ENCODE measurements around the gene CDH23. TPM values are rescaled to one million over a fixed set of nuclear protein-coding genes. Genes with fewer than 3 reads are reported as not detected.

The CDH23 gene
- total RNA-seq, 2 donors from 2014 or later, result 8.1 to 9.0 TPM

DNA sequence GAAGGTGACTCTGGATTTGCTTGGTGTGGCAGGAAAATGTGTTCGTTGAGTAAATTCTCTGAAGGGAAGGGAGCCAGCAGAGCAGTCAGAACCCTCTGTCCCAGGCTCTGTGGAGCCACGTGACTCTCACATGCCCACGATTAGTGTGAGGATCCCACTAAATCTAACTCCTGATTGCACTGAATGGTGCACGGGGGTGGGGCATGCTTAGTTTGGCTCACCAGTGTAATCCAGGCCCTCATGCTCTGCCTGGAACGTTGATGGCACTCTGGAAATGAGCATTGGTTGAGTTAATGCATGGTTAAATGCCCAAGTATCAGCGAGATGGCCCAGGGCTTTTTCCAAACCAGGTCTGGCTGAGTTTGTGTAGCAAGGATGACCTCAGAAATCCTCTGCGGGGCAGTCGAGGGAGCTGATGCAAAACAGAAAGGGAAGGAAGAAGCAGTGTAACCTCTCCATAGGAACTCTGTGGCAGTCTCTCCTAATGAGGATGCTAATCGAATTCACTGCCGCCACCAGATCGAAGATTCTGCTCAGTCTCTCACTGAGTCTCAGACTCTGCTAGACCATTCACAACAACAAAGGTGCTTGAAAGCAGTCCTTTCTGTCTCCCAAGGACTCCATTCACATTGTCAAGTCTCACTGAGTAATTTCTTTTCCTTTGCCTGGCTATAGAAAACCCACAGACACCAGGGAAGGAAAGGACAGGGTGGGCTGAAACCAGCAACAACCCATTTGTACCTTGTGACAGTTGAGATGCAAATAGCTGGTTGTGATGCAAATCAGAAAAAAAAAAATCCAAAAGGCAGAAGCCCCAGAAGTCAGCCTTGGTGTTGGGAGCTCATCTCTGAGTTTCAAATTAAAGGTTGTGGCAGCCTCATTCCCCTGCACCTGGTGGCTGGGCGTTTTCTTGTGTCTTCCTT, 224.8 kb downstream of the CDH23 start:
- Mint-ChIP-seq H3K27ac (no peak overlapping the region), H3K27me3 (peaks cover 39% of the 10 kb centered on the region), H3K4me3 (no peak overlapping the region), H3K36me3 (ENCODE audit: low read depth) (peaks cover 2% of the 10 kb centered on the region), H3K4me1 (peaks cover 3% of the 10 kb centered on the region)
- H3K9me3 ChIP-seq (ENCODE audit: control insufficient read depth, low read length, poor library complexity, severe bottlenecking), result no peaks in the 10 kb centered on the region
- DNase-seq, result no peak
- ATAC-seq, result no peak

DNA sequence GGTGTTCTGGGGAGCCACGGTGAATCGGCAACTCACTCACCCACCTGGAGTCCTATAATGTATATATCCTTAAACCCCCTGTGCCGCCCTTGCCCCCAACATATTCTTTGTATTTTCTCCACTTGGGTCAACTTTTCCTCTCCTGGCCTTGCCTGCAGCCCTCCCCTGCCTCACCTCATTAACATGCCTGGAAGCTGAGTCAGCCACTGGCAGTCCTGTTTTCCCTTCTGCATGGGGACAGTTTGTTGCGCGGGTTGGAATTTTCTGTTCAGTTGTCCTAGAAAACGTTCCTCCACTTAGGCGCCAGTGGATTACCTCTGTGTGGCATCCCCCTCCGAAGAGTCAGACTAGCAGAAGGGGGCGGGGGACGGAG, 225.4 kb downstream of the CDH23 start:
- no peak for DNase-seq
- Mint-ChIP-seq H3K27ac (no peak overlapping the region), H3K4me1 (peaks cover 3% of the 10 kb centered on the region), H3K36me3 (ENCODE audit: low read depth) (no peaks in the 10 kb centered on the region), H3K4me3 (no peak overlapping the region), H3K27me3 (peaks cover 33% of the 10 kb centered on the region)
- no peaks in the 10 kb centered on the region for H3K9me3 ChIP-seq (ENCODE audit: control insufficient read depth, low read length, poor library complexity, severe bottlenecking)
- no peak for ATAC-seq

DNA sequence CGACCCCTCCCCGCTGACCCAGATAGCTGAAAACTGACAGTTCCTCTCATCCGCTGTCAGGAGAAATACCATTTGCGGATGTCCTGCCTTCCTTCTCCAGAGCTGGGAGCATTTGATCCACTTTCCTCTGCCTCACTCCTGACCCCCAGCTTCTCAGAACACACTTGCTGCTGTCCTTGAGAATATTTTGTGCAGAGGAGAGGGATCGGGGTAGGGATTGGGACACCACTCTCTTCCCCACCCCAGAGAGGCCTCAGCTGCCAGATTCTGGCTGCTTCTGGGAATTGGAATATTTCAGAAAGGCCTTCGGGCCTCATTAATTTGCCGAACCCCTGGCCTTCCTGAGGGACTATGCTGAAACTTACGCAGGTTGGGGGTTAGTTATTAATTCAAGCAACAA, 225.9 kb downstream of the CDH23 start:
- ATAC-seq (no peak), DNase-seq (no peak)
- Mint-ChIP-seq H3K36me3 (ENCODE audit: low read depth) (no peaks in the 10 kb centered on the region), H3K27ac (no peak overlapping the region), H3K4me3 (no peak overlapping the region), H3K4me1 (peaks cover 3% of the 10 kb centered on the region), H3K27me3 (peaks cover 31% of the 10 kb centered on the region)
- H3K9me3 ChIP-seq (ENCODE audit: control insufficient read depth, low read length, poor library complexity, severe bottlenecking), result no peaks in the 10 kb centered on the region

DNA sequence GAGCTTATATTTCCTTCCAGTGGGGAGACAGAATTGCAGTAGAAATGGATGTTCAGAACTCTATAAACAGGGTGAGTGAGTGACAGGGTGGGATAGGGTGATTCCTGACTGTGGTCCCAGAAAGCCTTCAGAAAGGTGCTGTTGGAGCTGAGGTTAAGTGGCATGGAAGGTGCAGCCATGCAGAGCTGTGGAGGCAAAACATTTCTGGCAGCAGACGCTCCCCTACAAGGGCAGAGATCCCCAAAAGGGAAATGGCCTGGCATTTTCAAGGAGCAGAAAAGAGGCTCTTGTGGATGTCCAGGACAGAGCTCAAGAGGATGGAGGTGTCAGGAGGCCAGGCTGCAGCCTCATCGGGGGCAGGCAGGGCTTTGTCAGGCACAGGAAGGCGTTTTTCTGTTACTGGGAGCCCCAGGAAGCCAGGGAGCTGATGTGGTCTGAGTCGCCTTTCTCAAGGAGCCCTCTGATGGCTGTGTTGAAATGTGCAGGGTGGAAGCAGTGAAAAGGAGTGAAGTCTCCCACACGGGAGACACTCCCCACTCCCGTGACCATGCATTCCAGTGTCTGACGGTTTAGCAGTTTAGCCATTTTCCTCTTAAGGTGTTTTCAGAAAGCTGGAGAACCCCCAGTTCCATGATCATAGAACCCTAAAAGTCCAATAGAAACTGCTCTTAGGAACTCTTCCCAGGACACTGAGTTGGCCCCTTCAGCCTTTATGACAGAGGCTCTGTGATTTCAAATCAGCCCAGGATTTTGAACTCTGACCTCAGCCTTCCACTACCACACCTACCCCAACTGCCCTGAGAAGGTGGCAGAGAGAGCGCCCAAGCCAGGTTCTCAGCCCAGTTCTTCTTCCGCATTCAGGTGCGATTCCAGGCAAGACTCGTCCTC, 226.6 kb downstream of the CDH23 start:
- H3K4me1 Mint-ChIP-seq, result peaks cover 3% of the 10 kb centered on the region
- ATAC-seq, result no peak
- peaks cover 36% of the 10 kb centered on the region for H3K27me3 Mint-ChIP-seq
- no peaks in the 10 kb centered on the region for H3K36me3 Mint-ChIP-seq (ENCODE audit: low read depth)
- H3K27ac Mint-ChIP-seq, result no peak overlapping the region
- H3K9me3 ChIP-seq (ENCODE audit: control insufficient read depth, low read length, poor library complexity, severe bottlenecking), result no peaks in the 10 kb centered on the region
- H3K4me3 Mint-ChIP-seq, result no peak overlapping the region
- no peak for DNase-seq

DNA sequence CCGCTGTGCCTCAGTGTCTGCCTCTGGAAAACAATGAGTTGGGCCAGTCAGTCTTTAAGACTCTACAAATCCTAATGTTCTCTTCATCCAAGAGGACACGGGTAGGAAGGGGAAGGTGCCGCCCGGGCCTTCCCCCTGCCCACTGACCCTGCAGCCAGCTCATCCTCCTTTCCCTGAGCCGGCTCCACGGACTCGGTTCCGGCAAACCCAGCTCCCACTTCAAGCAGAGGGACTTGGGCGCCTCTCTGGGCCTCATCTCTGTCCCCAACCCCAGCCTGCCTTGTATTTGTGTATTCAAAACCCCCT, 227.2 kb downstream of the CDH23 start:
- Mint-ChIP-seq H3K36me3 (ENCODE audit: low read depth) (no peaks in the 10 kb centered on the region), H3K27ac (no peak overlapping the region), H3K4me1 (peaks cover 6% of the 10 kb centered on the region), H3K4me3 (no peak overlapping the region), H3K27me3 (peaks cover 38% of the 10 kb centered on the region)
- DNase-seq (no peak), ATAC-seq (no peak)
- no peaks in the 10 kb centered on the region for H3K9me3 ChIP-seq (ENCODE audit: control insufficient read depth, low read length, poor library complexity, severe bottlenecking)

DNA sequence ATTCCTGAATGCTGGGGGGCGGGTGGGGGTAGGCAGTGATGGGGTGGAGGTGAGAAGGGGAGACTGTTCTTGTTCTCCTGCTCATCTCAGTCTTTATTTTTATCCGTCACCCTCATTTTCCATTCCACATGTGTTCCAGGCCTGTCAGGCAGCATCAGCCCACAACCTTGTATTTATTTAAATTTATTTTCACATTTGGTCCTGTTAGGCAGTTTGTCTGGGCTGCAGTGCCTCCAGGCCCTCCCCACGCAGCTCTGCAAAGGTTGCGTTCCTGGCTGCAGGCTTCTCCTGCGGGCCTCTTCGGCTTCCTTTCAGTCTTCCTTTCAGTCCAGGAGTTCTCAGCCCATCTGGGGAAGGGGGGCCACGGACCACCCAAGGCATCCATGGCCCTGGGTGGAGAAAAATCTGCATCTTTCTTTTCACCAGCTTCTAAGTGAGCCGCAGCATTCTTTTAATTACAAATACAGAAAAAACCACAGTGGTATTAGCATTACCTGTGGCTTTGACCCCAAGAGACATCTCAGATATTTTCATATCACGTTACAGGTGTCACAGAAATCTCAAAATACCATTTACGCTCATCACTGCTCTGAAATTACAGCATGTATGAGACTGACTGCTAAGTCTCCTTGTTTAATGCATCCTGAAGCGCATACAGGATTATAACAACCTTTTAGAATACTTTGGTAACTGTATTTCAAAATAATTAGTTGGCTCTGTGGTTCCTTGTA, 228.9 kb downstream of the CDH23 start:
- DNase-seq (no peak), ATAC-seq (no peak)
- H3K36me3 Mint-ChIP-seq (ENCODE audit: low read depth), result no peaks in the 10 kb centered on the region
- peaks cover 10% of the 10 kb centered on the region for H3K4me1 Mint-ChIP-seq
- no peaks in the 10 kb centered on the region for H3K9me3 ChIP-seq (ENCODE audit: control insufficient read depth, low read length, poor library complexity, severe bottlenecking)
- no peak overlapping the region for H3K4me3 Mint-ChIP-seq
- H3K27me3 Mint-ChIP-seq, result peaks cover 37% of the 10 kb centered on the region
- H3K27ac Mint-ChIP-seq, result no peak overlapping the region

DNA sequence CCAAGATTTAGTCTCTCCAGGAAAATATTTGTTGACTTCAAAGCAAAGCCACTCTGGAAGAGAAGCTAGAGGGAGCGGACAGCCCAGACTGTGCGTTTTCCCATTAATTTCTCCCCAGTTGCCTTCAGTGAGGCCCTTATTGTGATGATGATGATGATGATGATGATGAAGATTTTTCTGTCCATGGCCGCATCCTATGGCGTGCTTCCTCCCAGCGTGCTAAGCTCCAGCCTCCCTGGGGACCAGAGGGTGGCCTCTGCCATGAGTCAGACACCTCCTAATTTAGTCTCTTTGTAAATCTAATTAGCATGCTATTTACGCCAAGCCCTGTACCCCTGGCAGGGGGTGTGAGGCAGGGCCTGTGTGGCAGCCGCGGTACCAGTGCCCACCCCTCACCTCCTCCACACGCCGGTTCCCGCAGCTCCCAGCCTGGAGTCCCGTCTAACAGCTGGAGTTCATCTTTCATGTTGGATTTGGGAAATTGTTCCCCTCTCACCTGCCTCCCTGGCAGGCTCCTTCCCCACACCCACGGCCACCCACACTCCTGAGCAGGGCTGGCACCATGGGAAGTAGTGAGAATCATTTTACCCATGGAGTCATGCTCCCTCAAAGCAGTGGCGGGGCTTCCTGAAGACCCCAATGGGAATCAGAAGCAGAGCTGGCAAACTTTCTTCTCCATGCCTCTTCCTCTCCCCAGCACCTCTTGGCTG, 230.7 kb downstream of the CDH23 start:
- no peak for DNase-seq
- no peaks in the 10 kb centered on the region for H3K9me3 ChIP-seq (ENCODE audit: control insufficient read depth, low read length, poor library complexity, severe bottlenecking)
- no peak for ATAC-seq
- Mint-ChIP-seq H3K36me3 (ENCODE audit: low read depth) (no peaks in the 10 kb centered on the region), H3K27me3 (peaks cover 38% of the 10 kb centered on the region), H3K27ac (no peak overlapping the region), H3K4me1 (peaks cover 10% of the 10 kb centered on the region), H3K4me3 (no peak overlapping the region)

DNA sequence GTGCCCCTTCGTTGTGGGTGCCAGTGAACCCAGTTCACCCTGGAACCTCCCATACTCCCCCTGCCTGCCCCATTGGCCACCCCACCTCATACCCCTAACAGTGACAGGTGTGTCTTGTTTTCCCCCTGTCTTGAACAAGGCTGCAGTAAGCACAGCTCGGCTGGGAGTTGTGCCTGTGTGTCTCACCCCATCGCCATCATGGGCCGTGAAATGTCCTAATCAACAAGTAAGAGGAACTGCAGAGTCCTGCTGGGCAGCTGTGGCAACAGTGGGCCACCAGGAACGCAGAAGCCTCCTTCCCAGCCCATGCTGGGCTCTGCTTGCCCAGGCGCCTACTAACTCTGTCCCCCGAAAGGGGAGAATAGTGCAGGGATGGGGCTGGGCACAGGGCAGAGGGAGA, 231.2 kb downstream of the CDH23 start:
- no peaks in the 10 kb centered on the region for H3K9me3 ChIP-seq (ENCODE audit: control insufficient read depth, low read length, poor library complexity, severe bottlenecking)
- Mint-ChIP-seq H3K4me3 (no peak overlapping the region), H3K27me3 (peaks cover 37% of the 10 kb centered on the region), H3K4me1 (peaks cover 9% of the 10 kb centered on the region), H3K36me3 (ENCODE audit: low read depth) (no peaks in the 10 kb centered on the region), H3K27ac (no peak overlapping the region)
- ATAC-seq (no peak), DNase-seq (no peak)

DNA sequence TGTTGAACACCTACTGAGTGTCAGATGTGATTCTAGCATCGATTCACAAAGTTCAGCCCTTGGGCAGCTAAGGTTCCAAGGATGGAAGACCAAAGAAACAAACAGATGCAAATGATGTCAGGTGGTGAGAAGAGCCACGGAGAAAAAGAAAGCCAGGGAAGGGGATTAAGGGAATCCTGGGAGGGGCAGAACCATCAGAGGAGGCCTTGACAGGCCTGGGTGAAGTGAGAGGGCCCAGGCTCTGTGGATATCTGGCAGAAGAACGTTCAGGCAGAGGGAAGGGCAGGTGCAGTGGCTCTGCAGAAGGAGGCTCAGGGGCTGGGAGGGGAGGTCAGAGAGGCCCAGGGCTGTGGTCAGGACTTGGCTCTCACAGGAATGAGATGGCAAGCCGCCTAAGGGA, 232.4 kb downstream of the CDH23 start:
- Mint-ChIP-seq H3K36me3 (ENCODE audit: low read depth) (no peaks in the 10 kb centered on the region), H3K27me3 (peaks cover 34% of the 10 kb centered on the region), H3K4me3 (no peak overlapping the region), H3K27ac (peak overlapping the region; percentile 83), H3K4me1 (peaks cover 7% of the 10 kb centered on the region)
- ATAC-seq (no peak), DNase-seq (no peak)
- no peaks in the 10 kb centered on the region for H3K9me3 ChIP-seq (ENCODE audit: control insufficient read depth, low read length, poor library complexity, severe bottlenecking)

DNA sequence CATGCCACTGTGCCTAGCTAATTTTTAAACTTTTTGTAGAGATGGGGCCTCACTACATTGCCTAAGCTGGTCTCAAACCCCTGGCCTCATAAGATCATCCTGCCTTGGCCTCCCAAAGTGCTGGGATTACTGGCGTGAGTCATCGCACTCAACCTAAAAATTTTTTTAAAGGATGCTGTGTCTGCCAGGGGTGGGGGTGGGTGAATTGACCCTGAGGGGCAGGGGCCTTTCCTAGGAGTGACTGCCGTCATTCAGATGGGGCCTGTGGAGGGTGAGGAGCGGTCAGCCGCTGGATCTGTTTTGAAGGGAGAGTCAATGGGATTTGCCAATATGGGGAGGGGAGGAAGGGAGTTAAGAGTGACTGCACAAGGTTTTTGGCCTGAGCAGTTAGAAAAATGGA, 233.4 kb downstream of the CDH23 start:
- ATAC-seq (no peak), DNase-seq (no peak)
- no peaks in the 10 kb centered on the region for H3K36me3 Mint-ChIP-seq (ENCODE audit: low read depth)
- H3K9me3 ChIP-seq (ENCODE audit: control insufficient read depth, low read length, poor library complexity, severe bottlenecking), result no peaks in the 10 kb centered on the region
- H3K4me1 Mint-ChIP-seq, result peaks cover 7% of the 10 kb centered on the region
- peaks cover 33% of the 10 kb centered on the region for H3K27me3 Mint-ChIP-seq
- no peak overlapping the region for H3K27ac Mint-ChIP-seq
- H3K4me3 Mint-ChIP-seq, result no peak overlapping the region

DNA sequence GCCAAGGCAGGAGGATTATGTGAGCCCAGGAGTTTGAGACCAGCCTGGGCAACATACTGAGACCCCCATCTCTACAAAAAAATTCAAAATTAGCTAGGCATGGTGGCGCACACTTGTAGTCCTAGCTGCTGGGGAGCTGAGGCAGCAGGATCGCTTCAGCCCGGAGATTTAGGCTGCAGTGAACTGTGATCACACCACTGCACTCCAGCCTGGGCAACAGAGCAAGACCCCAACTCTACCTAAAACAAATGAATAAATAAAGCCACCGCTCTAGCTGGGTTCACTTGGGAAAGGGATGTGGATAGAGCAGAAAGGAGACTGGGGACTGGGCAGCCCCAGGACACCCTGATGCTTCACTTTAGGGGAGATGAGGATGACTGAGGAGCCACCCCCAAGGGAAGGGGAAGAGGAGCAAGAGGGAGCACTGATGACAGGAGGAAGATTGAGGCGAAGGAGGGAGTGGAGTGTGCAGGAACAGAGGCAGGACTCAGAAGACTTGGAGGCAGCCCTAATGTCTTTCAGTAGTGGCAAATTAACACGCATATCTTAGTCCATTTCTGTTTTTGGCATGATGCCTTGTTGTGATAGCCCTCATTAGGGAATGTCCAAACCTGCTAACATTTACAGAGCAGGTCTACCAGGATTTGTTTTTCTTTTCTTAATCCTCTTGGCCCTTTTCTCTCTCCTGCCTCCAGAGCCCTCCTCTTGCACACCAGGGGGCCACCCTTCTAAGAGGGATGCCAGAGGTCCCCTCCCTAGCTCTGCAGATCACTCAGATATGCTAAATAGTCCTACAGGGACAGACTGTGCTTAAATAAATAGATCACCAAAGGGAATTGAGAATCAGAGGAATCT, 234.5 kb downstream of the CDH23 start:
- H3K4me1 Mint-ChIP-seq, result peaks cover 10% of the 10 kb centered on the region
- H3K9me3 ChIP-seq (ENCODE audit: control insufficient read depth, low read length, poor library complexity, severe bottlenecking), result no peaks in the 10 kb centered on the region
- no peak for DNase-seq
- no peak overlapping the region for H3K4me3 Mint-ChIP-seq
- no peaks in the 10 kb centered on the region for H3K36me3 Mint-ChIP-seq (ENCODE audit: low read depth)
- no peak overlapping the region for H3K27ac Mint-ChIP-seq
- peaks cover 33% of the 10 kb centered on the region for H3K27me3 Mint-ChIP-seq
- no peak for ATAC-seq

DNA sequence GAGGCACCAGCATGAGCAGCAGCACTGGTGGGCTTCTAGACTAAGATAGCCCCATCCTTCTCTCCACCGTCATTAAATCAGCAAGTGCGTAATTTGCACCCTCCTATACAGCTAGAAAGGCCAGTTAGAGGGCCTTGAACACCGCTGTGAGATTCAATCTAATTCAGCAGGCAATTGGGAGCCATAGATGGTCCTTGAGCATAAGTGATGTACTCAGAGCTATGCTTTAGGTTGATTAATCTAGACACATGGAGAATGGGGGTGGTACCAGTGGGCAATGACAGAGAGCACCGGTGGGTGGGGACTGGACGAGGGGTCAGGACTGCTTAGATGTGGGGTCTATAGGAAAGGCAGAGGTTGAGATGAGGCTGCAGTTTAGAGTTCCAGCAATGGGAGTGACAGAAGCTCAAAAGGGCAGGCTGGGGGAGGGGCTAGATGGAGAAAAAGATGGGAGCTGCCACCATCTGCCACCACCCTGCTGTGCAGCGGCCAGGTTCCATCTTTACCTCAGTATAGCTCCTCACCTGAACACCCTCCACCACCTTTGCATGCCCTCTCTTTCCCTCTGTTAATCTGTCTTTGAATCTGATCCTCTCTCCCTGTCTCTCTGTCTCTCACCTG, 235.6 kb downstream of the CDH23 start:
- Mint-ChIP-seq H3K27ac (no peak overlapping the region), H3K27me3 (peaks cover 33% of the 10 kb centered on the region), H3K4me1 (peaks cover 14% of the 10 kb centered on the region), H3K36me3 (ENCODE audit: low read depth) (no peaks in the 10 kb centered on the region), H3K4me3 (no peak overlapping the region)
- H3K9me3 ChIP-seq (ENCODE audit: control insufficient read depth, low read length, poor library complexity, severe bottlenecking), result no peaks in the 10 kb centered on the region
- DNase-seq (no peak), ATAC-seq (no peak)

Measured in T-helper 17 cell (primary cell).